Left cardiac atrium (tissue), 4 donors: ENCODE data around the gene FFAR2. TPM values are rescaled to one million over a fixed set of nuclear protein-coding genes. Genes with fewer than 3 reads are reported as not detected.
A peak's percentile ranks its signal among the peaks of the same experiment; 100 is the strongest.
"Not testable (repeated sequence)": the region's sequence is repeated elsewhere in the genome, so short reads cannot be mapped to it uniquely, and the experiment has no call there.

Source experiments
- ATAC-seq, 2 donors: fragments of 200-7000 bp; cut with Tn5 transposase; one replicate each; pipeline ENCODE4 v1.9.1; 2020; ENCODE audit warnings: mild to moderate bottlenecking in 2 of 2, moderate library complexity in 2 of 2
- DNase-seq: peaks from one replicate; pipeline ENCODE4 v3.0.0-alpha.2; 2020
- intact Hi-C, 2 donors: fragments of 100-400 bp; cut with DNase I; formaldehyde crosslinking; loops; one replicate each; pipeline versions ENCODE4 v1.14.1 to v1.15.1; 2022 to 2023
- long read RNA-seq: library from polyadenylated mRNA; unstranded; transcript quantifications from one replicate; pipeline ENCODE4 v2.0.0, GENCODE V29; 2021
- total RNA-seq, 2 donors: library from RNA; stranded (reverse); fragmentation: NEBNext Ultra II Directional; extraction: Animal tissue kit (Norgen Biotek cat#: 25700); gene quantifications; one replicate each; pipeline ENCODE4 v1.2.1, GENCODE V29; 2021
- donor health status: DM: no; HTN: yes; CAD: no.
- donor health status: DM: no; HTN: yes; CAD: no; lungs with severe emphysema.
- donor health status: DM: yes; HTN: yes; CAD: no.
- donor health status: Dilated cardiomyopathy.

FFAR2 gene
- total RNA-seq = under 1 TPM; 0.44 to 0.47 TPM
- long read RNA-seq = 0 reads

DNA sequence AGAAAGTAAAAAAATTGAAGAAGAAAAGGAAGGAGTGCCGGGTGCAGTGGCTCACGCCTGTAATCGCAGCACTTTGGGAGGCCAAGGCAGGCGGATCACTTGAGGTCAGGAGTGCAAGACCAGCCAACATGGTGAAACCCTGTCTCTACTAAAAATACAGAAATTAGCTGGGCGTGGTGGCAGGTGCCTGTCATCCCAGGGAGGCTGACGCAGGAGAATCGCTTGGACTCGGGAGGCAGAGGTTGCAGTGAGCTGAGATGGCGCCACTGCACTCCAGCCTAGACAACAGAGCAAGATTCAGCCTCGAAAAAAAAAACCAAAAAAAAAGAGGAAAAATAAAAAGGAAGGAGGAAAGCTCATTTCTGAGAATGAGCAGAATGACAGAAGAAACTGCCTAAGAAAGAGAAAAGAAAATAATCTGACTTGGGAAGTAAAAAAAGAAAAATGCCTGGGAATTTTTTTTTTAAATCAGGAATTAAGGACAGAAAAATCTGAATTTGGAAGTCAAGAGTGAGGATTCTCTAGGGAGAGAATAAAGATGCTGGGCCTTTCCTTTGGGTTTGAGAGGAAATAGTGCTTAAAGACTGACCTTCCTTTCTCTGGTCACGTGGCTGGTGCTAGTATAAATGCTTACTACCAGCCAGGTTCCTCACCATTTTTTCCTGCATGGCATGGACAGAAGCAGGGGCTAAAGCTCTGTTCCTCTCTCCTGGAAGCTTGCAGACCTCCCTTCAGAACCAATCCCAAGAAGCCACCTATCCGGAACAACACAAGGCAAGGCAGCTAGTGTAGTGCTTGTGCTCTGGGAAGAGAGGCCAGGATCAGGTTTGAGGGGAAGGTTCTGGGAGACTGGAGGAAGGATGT, at the start of gene FFAR2:
FFAR2 (plus strand) TSS at position 652 of the 864 bp plus-strand sequence. CDS start 1,458 bp downstream, outside the sequence.
- no peak for ATAC-seq
- no peak for DNase-seq
- intact Hi-C loops = no loop called here

DNA sequence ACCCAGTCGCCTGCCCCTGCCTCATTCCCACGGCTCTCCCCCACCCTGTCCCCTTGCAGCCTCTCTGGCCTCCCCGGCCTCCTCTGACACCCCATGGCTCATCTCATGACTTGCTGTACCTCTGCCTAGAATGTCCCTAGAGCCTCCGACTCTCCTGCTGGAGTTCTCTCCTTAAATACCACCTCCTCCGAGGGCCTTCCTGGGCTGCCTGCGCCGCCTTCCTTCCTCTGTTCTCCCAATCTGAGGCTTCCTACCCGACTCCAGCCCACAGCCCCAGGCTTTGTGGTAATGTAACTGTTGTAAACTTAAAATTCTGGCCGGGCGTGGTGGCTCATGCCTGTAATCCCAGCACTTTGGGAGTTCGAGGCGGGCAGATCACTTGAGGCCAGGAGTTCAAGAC, 49.5 kb upstream of the FFAR2 start:
- intact Hi-C loops = no loop called here
- no peak for DNase-seq

DNA sequence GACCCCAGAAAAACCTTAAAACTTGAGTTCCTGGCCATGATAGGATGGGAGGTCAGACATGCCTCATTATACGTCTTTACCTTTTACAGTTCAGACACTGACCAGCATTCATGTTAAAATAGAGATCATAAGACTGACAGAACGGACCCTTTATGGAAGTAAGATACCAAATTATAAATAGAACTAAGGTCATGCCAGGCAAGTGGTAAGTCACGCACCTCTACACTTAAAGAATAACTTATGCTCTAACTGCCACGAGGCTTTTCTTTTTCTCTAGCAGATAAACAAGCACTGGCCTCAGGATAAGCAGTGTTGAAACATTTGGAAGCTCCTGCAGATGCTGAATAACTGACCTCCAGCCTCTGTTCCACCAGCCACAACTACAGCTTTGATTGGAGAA, 48.8 kb upstream of the FFAR2 start:
- intact Hi-C loops = no loop called here
- no peak for ATAC-seq
- DNase-seq = no peak

More for the DNA sequence above, 49.5 kb upstream of the FFAR2 start:
- ATAC-seq = no peak

DNA sequence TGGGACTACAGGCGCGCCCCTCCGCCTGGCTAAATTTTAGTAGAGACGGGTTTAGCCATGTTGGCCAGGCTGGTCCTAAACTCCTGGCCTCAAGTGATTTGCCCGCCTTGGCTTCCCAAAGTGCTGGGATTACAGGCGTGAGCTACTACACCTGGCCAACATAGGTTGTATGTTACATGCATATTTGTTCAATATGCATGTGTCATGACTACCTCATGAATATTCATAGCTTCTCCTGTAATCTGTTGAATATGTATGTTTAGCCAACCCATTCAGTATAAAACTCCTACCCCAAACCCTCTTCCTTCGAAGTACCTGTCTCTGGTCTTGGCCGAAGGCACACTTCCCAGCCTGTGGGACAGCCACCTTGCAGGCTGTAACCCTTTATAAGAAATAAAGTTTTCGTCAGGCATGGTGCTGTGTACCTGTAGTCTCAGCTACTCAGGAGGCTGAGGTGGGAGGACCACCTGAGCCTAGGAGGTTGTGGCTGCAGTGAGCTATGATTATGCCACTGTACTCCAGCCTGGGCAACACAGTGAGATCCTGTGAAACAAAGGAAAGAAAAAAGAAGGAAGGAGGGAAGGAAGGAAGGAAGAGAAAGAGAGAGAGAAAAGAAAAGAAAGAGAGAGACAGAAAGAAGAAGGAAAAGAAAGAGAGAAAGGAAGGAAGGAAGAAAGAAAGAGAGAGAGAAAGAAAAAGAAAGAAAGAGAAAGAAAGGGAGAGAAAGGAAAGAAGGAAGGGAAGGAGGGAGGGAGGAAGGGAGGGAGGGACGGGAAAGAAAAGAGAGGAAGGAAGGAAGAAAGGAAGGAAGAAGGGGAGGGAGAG, 47.9 kb upstream of the FFAR2 start:
- DNase-seq (no peak), ATAC-seq (no peak)
- intact Hi-C loops = no loop called here

DNA sequence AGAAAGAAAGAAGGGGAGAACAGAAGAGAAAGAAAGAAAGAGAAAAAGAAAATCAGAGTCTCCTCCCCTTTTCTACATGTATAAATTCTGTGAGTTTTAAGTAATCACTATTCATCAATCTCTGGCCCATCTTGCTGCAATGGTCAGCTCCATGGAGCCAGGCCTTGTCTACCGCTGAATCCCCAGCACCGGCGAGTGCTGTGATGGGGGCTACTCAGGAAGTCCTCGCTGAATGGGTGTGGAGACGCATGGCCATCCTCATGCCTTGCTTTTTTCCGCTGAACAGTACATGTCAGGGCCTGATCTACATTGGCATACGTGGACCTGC, 47.3 kb upstream of the FFAR2 start:
- intact Hi-C loops = no loop called here
- no peak for DNase-seq
- ATAC-seq = no peak

DNA sequence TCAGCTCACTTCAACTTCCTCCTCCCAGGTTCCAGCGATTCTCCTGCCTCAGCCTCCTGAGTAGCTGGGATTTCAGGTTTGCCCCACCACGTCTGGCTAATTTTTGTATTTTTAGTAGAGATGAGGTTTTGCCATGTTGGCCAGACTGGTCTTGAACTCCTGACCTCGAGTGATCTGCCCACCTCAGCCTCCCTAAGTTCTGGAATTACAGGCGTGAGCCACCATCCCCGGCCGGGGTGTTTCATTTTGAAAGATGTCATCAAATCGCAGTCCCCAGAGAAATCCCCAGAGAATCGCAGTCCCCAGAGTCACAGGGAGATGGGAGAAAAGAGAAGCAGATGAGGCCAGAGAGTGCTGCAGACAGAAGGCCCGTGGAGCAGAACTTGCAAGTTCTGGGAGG, 46.6 kb upstream of the FFAR2 start:
- DNase-seq, intact Hi-C loops, ATAC-seq: not testable (repeated sequence)

DNA sequence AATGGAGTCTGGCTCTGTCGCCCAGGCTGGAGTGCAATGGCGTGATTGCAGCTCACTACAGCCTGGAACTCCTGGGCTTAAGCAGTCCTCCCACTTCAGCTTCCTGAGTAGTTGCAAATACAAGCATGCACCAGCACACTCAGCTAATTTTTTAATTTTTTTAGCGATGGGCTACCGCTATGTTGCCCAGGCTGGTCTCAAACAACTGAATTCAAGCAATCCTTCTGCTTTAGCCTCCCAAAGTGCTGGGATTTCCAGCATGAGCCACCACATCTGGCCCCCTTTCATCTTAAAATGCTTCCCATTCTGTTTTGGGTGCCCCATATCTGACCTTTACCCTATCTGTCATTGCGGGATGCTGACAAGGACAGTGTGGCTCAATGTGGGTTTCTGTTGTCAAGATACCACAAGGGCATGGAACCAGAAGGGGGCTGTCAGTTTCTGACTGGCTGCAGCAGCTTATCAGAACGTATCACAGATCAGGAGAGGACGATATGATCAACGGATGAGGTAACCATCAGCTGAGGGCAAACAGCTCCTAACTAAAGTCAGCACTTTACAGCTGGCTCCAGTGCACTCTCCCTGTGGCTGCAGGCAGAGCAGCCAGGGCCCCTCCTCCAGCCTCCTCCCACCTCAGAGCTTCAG, 44.8 kb upstream of the FFAR2 start:
- intact Hi-C loops = no loop called here
- peak; percentile 21 to 30 for ATAC-seq
- DNase-seq = no peak

DNA sequence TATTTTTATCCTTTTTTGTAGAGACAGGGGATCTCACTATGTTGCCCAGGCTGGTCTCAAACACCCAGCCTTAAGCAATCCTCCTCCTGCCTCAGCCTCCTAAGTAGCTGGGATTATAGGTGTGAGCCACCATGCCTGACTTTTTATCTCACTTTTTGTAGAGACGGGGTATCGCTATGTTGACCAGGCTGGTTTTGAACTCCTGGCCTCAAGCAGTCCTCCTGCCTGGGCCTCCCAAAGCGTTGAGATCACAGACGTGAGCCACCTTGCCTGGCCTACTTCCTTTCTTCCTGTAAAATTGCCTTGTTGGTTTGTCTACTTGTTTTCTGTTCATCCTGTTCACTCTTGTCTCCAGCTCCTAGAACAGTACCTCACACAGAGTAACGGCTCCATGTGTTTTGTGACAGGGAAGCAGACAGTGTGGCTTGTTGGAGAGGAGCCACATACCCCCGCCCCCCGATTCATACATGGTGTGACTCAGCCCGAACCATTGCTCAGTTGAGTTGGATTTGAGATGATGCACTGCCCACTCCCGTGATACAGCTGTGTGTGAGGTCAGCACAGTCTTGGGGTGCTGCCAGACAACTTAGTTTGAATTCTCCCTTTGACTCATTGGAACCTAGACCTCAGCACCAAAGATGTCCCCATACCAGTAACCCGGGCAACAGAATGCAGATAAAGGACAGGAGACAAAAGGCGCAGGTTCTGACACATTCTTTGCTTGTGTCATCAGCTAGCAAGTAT, 43.0 kb upstream of the FFAR2 start:
- DNase-seq (peak; percentile 34), ATAC-seq (peak; percentile 34 to 74)
- intact Hi-C loops = no loop called here

DNA sequence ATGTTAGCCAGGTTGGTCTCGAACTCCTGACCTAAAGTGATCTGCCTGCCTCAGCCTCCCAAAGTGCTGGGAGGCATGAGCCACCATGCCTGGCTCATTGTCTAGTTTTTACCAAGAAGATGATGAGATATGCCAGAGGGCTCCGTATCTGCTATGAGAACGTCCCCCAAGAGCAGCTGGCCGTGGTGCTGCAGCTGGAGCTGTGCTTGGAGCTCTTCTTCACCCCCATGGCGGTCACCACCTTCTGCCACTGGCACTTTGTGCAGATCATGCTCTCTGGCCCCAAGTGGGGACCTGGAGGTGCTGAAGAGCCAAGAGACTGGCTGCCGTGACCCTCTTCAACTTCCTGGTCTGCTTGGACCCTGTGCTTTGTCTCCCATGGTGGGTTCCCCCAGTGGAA, 40.4 kb upstream of the FFAR2 start:
- intact Hi-C loops = no loop called here
- DNase-seq (no peak), ATAC-seq (no peak)

DNA sequence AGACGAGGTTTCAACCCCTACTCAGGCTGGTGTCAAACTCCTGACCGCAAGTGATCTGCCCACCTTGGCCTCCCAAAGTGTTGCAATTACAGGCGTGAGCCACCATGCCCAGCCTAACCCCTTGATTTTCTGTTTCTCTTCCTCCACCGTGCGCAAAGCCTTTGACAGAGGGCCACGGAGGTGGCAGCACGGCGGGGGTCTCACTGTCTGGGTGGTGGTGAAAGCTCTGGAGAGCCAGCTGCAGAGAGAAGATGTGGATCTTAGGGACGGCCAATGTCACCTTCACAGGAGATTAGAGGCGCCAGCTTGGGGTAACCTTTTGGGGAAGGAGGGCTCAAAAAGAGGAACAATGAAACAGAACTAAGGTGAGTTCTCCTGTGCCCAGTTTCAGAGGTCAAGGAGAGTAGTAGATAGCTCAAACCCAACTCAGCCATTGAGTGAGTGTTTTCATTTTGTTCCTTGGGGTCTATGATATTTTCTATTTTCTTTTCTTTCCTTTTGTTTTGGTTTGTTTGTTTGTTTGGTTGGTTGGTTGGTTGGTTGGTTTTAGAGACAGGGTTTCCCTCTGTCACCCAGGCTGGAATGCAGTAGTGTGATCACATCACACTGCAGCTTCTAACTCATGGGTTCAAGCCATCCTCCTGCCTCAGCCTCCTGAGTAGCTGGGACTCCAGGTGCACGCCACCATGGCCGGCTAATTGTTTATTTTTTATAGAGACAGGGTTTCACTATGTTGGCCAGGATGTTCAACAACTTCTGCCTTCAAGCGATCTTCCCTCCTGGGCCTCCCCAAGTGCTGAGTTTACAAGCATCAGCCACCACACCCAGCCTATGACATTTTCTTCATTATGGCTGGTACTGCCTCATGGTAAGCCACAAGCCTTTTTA, 39.5 kb upstream of the FFAR2 start:
- intact Hi-C loops = no loop called here
- no peak for ATAC-seq
- no peak for DNase-seq

DNA sequence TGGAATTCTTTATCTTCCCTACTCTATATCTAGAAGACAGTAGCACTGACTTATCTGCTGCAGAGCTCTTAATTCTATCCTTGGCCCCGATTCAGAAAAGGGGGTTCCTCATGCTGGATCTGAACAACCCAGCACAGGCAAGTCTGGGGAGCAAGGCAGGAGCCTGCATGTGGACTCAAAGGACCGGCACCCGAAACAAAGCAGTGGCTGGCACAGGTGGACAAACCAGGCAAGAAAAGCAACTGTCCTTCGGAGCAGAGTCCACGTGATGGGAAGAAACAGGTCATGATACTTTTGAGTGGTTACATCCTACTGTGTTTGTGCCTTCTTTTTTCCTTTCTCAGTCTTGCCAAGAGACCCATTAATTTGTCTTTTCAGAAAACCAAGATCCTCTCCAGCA, 38.9 kb upstream of the FFAR2 start:
- ATAC-seq = no peak
- no peak for DNase-seq
- intact Hi-C loops = no loop called here

DNA sequence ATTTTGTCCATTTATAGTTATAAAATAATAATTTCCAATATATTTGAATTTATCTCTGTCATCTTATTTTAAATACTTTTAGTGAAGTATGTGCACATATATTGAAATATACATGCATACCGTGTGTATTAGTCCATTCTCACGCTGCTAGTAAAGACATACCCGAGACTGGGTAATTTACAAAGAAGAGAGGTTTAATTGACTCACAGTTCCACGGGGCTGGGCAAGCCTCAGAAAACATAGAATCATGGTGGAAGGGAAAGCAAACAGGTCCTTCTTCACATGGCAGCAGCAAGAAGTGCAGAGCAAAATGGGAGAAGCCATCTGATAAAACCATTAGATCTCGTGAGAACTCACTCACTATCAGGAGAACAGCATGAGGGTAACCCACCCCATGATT, 37.6 kb upstream of the FFAR2 start:
- ATAC-seq = no peak
- no peak for DNase-seq
- intact Hi-C loops = no loop called here

DNA sequence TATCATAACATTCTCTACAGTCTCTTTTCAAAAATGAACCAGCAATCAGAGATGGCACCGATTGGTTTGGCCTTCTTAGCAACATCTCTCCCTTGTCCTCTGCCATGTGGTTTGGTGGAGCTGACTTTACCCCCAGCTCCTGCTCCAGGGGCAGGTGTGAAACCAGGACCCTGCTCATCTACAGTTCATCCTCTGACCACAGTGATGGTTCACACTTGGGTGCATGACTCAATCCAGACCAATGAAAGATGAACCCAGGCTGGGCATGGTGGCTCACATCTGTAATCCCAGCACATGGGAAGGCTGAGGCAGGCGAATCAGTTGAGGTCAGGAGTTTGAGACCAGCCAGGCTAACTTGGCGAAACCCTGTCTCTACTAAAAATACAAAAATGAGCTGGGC, 33.6 kb upstream of the FFAR2 start:
- ATAC-seq = no peak
- DNase-seq = no peak
- intact Hi-C loops = no loop called here

DNA sequence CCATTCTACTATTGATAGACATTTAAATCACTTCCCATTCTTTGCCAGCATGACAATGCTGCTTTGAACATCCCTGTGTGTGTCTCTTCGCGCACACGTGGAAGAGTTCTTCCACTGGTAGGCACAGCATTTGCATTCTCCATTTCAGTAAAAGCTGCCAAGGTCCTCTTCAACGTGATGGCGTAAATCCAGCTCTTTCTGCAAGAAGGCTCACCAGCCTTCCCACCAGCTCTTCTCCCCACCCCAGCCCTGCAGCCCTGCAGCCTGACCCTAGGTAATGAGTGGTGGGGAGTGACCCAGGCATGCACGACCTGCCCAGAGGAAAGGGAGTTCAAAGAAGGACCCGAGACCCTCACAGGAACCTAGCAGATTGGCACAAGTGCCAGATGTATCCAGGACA, 31.7 kb upstream of the FFAR2 start:
- ATAC-seq = no peak
- DNase-seq = no peak
- intact Hi-C loops = no loop called here

DNA sequence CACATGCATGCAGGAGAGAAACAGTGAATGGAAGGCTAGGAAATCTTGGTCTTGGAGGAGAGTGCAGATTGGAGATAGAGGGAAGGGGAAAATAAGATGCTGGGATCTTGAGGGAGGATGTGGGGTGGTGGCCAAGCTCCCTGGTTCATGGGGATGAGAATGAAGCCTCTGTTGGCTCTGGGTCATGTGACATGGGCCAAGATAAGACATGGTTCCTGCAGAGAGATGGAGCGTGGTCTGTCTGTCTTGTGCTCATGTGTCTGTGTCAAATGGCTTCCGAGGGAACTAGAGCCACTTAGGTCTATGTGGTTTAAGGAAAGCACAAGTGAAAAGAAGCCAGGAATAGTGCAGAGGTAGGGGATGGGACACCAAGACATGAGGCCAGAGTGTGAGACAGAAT, 30.8 kb upstream of the FFAR2 start:
- no peak for ATAC-seq

DNA sequence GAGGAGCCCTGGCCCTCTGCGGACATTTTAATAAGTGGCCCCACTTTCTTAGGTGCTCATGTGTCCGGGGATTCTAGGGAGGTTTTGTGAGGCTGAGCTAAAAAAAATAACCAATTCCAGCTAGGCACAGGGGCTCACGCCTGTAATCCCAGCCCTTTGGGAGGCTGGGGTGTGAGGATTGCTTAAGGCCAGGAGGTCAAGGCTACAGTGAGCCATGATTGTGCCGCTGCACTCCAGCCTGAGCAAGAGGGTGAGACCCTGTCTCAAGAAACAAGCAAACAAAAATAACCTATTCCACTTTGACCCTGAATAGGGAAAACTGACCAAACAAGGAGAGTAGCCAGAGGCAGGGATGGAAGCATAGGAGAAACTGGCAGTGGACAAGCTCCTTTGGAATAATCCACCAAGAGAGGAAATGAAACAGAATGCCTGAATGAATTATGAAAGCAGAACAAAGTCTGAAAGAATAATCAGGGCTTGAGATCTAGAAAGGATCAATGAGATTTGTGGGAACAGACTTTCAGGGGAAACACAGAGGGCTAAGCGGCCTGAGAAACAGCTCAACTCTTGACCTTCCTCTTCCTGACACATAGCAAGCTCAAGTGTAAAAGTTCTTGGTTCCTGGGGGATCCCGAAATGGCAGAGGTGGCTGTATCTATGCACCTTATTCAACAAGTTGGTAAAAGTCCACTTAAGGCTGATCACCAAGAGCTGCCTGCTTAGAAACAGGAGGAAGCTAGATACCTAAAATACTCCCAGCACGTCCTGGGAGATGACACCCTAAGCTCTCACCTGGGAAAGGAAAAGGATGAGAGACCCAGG, 30.1 kb upstream of the FFAR2 start:
- no peak for ATAC-seq
- no peak for DNase-seq
- intact Hi-C loops = no loop called here

More for the DNA sequence above, 30.8 kb upstream of the FFAR2 start:
- intact Hi-C loops = no loop called here
- DNase-seq = no peak

DNA sequence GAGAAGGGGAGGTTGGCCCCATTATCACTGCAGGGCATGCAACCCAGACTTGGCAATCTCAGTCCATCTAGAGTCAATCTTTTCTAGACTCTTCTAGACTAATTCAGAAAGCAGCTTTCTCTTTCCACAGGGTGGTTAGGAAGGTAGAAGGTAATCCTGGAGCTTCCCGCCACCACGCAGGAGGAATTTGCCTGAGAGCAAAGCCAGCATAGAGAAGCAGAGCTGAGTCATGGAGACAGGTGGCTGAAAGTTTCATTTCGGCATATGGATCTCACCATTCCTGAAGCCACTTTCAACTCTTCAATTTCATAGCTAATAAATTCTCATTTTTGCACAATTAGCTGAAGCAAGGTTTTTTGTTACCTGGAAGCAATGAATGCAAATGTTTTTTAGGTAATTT, 29.0 kb upstream of the FFAR2 start:
- DNase-seq (no peak), ATAC-seq (no peak)
- intact Hi-C loops = no loop called here

DNA sequence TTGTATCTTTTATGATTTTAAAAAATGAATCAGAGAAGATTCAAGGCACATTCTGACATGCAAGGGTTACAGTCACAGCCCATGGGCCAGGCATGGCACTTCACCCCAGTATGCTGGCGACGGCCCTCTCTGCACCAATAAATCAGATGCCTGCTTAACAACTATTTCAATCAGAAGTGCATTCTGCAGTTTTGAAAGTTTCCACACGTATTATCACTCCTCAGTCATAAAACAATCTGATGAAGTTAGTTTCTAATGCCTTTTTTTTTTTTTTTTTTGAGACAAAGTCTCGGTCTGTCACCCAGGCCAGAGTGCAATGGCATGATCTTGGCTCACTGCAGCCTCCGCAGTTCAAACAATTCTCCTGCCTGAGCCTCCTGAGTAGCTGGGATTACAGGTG, 28.3 kb upstream of the FFAR2 start:
- ATAC-seq = no peak
- intact Hi-C loops = no loop called here
- DNase-seq = no peak
